ENCODE results near the gene NR4A3. TPM values are rescaled to one million over a fixed set of nuclear protein-coding genes. Genes with fewer than 3 reads are reported as not detected.

The NR4A3 gene
- total and polyA plus RNA-seq, 10 of the 15 experiments (the other 5 are each of a cell fraction or from before 2014, with no cell fraction given), result 0.04 to 2.1 (median 0.64) TPM; not detected in 1

DNA sequence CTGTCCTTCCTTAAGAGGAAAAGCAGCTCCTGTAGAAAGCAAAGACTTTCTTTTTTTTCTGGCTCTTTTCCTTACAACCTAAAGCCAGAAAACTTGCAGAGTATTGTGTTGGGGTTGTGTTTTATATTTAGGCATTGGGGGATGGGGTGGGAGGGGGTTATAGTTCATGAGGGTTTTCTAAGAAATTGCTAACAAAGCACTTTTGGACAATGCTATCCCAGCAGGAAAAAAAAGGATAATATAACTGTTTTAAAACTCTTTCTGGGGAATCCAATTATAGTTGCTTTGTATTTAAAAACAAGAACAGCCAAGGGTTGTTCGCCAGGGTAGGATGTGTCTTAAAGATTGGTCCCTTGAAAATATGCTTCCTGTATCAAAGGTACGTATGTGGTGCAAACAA is 42.3 kb downstream of the NR4A3 start (continued):
- no peak for TF ChIP-seq IKZF2 (IDR thresholded peaks at IDR 0.05)
- no peak for TF ChIP-seq GATAD2B (conservative IDR thresholded peaks at IDR 0.05; ENCODE audit: low read depth)

DNA sequence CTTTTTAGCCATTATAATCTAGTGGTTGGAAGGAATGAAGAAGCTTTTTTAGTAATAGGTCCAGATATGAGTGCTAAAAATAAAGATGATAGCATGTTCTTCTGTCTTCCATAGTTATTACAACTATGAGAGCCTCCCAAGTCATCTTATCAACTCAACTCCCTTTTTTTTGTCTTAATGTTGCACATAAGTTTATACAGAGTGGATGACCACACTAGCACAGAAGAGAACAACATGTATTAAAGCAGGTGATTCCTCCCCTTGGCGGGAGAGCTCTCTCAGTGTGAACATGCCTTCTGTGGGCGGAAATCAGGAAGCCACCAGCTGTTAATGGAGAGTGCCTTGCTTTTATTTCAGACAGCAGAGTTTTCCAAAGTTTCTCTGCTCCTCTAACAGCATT is 44.7 kb downstream of the NR4A3 start:
- ChIA-PET RAD21 (ENCODE audit: unreplicated experiment) (no interaction called here), SMC1A (ENCODE audit: uncharacterized antibody, unreplicated experiment) (interaction anchor here (1.5 kb wide), 1 partner anchor 11 kb away, joined by 3 read pairs; no protein-coding TSS in a partner anchor), CTCF (interaction anchor here (0.9 to 1.8 kb wide), 2 partner anchors 19 to 42 kb away, joined by 3 to 6 read pairs; no protein-coding TSS in a partner anchor), POLR2A (interaction anchor here (1.1 kb wide), 1 partner anchor 29 kb away, joined by 3 read pairs; no protein-coding TSS in a partner anchor)
- 66% methylated on average over 2 of the region's 2 CpGs for WGBS (ENCODE audit: insufficient coverage, insufficient replicate concordance, low lambda C conversion rate, missing lambda C conversion rate)
- Histone ChIP-seq H3K4me1 (ENCODE audit: control insufficient read depth, insufficient read depth, low read length) (peaks cover 18% of the 10 kb centered on the region), H3K9me3 (replicated peaks; ENCODE audit: control insufficient read depth, insufficient read depth, low read length) (no peaks in the 10 kb centered on the region), H3K4me3 (no peak overlapping the region), H3K9ac (ENCODE audit: control insufficient read depth, insufficient read depth, low read length) (no peak overlapping the region), H3K79me2 (ENCODE audit: control insufficient read depth, insufficient read depth, low read length) (no peaks in the 10 kb centered on the region), H3K27ac (ENCODE audit: control insufficient read depth, insufficient read depth) (no peak overlapping the region), H3K27me3 (replicated peaks in 1 of 2; ENCODE audit: control insufficient read depth in 2 of 2, insufficient read depth in 2 of 2, low read length in 1 of 2) (no peaks in the 10 kb centered on the region), H3K36me3 (ENCODE audit: control insufficient read depth in 2 of 2, insufficient read depth in 2 of 2, low read length in 1 of 2) (no peaks in the 10 kb centered on the region), H4K20me1 (ENCODE audit: control insufficient read depth, insufficient read depth) (no peaks in the 10 kb centered on the region), H3K4me2 (ENCODE audit: control insufficient read depth, insufficient read depth) (no peak overlapping the region), H2AFZ (ENCODE audit: control insufficient read depth, low read depth, low read length) (no peak overlapping the region)
- FAIRE-seq (peak; percentile 38), ATAC-seq (no peak), DNase-seq (ENCODE audit: low read depth, low spot score) (no peak)
- no TSS peak for BruUV-seq (replicated peaks)
- in situ Hi-C loops (cut with MboI), result no loop called here
- TF ChIP-seq MYB (IDR thresholded peaks at IDR 0.05; ENCODE audit: borderline replicate concordance, low read depth, low read length) (no peak), TCF12 (IDR thresholded peaks at IDR 0.05; ENCODE audit: low read depth, low read length) (no peak), SREBF2 (IDR thresholded peaks at IDR 0.05; ENCODE audit: low read length) (no peak), BCL11A (IDR thresholded peaks at IDR 0.05; ENCODE audit: low read depth, low read length) (no peak), CREM (IDR thresholded peaks at IDR 0.05; ENCODE audit: low read depth) (no peak), EGR1 (IDR thresholded peaks at IDR 0.05; ENCODE audit: borderline replicate concordance in 1 of 2, low read depth in 2 of 2, low read length in 2 of 2) (no peak)
- intact Hi-C loops (cut with micrococcal nuclease; ENCODE audit: unreplicated experiment), result no loop called here

Measured in GM12878 (cell line).